H1 (cell line): Measurements from ENCODE around the gene YAF2. TPM values are rescaled to one million over a fixed set of nuclear protein-coding genes. Genes with fewer than 3 reads are reported as not detected.

Experiments
- CTCF ChIA-PET: fragments of 300-600 bp; sonication (Branson Sonifier 250); formaldehyde crosslinking; loops from one replicate; lab custom pipeline; 2021; ENCODE audit not compliant: partially characterized antibody; lab: Charles Lee
- POLR2A ChIA-PET: fragments of 300-600 bp; sonication (Branson Sonifier 250); formaldehyde crosslinking; loops from one replicate; lab custom pipeline; 2021; ENCODE audit warnings: inconsistent platforms; ENCODE audit not compliant: partially characterized antibody; lab: Charles Lee
- DNase-seq, 2 experiments: peaks; one replicate each; pipeline versions ENCODE4 v3.0.0 to v3.0.0-alpha.2; 2010 to 2022; ENCODE audit warnings: low spot score in 2 of 2, low read depth in 1 of 2, mixed read lengths in 1 of 2
- FAIRE-seq: peaks from 2 replicates; lab custom pipeline; 2011; peaks lifted over from hg19 to GRCh38; lab: Jason Lieb, UNC
- H2AFZ ChIP-seq: 2 replicates; pipeline ENCODE4 v1.8.1; 2012; ENCODE audit warnings: low read length, inconsistent platforms
- H2AK5ac ChIP-seq: 2 replicates; pipeline ENCODE4 v1.6.1; 2013; ENCODE audit warnings: low read depth, low read length
- H2BK120ac ChIP-seq: replicated peaks from 2 replicates; pipeline ENCODE3; 2013; ENCODE audit warnings: low read depth, low read length, inconsistent platforms
- H2BK12ac ChIP-seq: 2 replicates; pipeline ENCODE4 v1.6.1; 2013; ENCODE audit warnings: low read depth, low read length
- H2BK15ac ChIP-seq: 2 replicates; pipeline ENCODE4 v1.6.1; 2013; ENCODE audit warnings: low read length
- H2BK20ac ChIP-seq: 2 replicates; pipeline ENCODE4 v1.6.1; 2013; ENCODE audit warnings: low read length
- H2BK5ac ChIP-seq: 2 replicates; pipeline ENCODE4 v1.6.1; 2013; ENCODE audit warnings: low read depth, low read length
- H3K14ac ChIP-seq: 2 replicates; pipeline ENCODE4 v1.6.1; 2013; ENCODE audit warnings: inconsistent platforms; ENCODE audit not compliant: insufficient read length
- H3K18ac ChIP-seq: 2 replicates; pipeline ENCODE4 v1.6.1; 2013; ENCODE audit warnings: low read length; ENCODE audit errors: extremely low read depth
- H3K23ac ChIP-seq: 2 replicates; pipeline ENCODE4 v1.6.1; 2013; ENCODE audit warnings: inconsistent platforms; ENCODE audit not compliant: insufficient read length
- H3K23me2 ChIP-seq: 2 replicates; pipeline ENCODE4 v1.6.1; 2013; ENCODE audit warnings: low read depth, low read length
- H3K27ac ChIP-seq: 2 replicates; pipeline ENCODE4 v1.6.1; 2011; ENCODE audit warnings: low read depth, low read length, inconsistent platforms
- H3K27me3 ChIP-seq, 4 experiments: replicated peaks in 1 of 4; 1 replicate in 1 of 4; 2 replicates in 3 of 4; pipeline versions ENCODE4 v1.6.1 to v1.8.1; 2011 to 2013; ENCODE audit warnings: low read length in 3 of 4, mild to moderate bottlenecking in 3 of 4, inconsistent platforms in 2 of 4, mixed read lengths in 2 of 4, moderate library complexity in 1 of 4; ENCODE audit not compliant: control insufficient read depth in 3 of 4, insufficient read depth in 3 of 4; ENCODE audit errors: extremely low read depth in 1 of 4
- H3K36me3 ChIP-seq, 4 experiments: 2 replicates each; pipeline versions ENCODE4 v1.6.1 to v1.8.1; 2011 to 2013; ENCODE audit warnings: mild to moderate bottlenecking in 4 of 4, low read length in 3 of 4, moderate library complexity in 2 of 4, control low read depth in 1 of 4, inconsistent platforms in 1 of 4; ENCODE audit not compliant: insufficient read depth in 4 of 4, control insufficient read depth in 2 of 4
- H3K4ac ChIP-seq: replicated peaks from 2 replicates; pipeline ENCODE3; 2013; ENCODE audit warnings: low read length, low read depth, mixed read lengths, inconsistent platforms; ENCODE audit not compliant: insufficient read length
- H3K4me1 ChIP-seq, 4 experiments: replicated peaks in 1 of 4; 1 replicate in 1 of 4; 2 replicates in 3 of 4; pipeline versions ENCODE4 v1.6.1 to v1.8.1; 2011 to 2013; ENCODE audit warnings: low read length in 3 of 4, inconsistent platforms in 2 of 4, mixed read lengths in 1 of 4; ENCODE audit not compliant: insufficient read depth in 4 of 4, control insufficient read depth in 3 of 4
- H3K4me2 ChIP-seq, 2 experiments: 2 replicates each; pipeline versions ENCODE4 v1.6.1 to v1.8.1; 2011 to 2013; ENCODE audit warnings: low read depth in 2 of 2, low read length in 2 of 2, control low read depth in 1 of 2, inconsistent platforms in 1 of 2, mild to moderate bottlenecking in 1 of 2; ENCODE audit not compliant: insufficient read depth in 1 of 2
- H3K4me3 ChIP-seq, 4 experiments: fragments of 200-600, 300-600 bp in 1 of 4; sonication (generic), shearing (Covaris generic), sonication (Bioruptor Twin) in 1 of 4; 2 replicates each; pipeline versions ENCODE4 v1.5.1 to v1.8.1; 2011 to 2016; ENCODE audit warnings: low read length in 4 of 4, low read depth in 3 of 4, control low read depth in 2 of 4, inconsistent platforms in 2 of 4, mild to moderate bottlenecking in 2 of 4, mixed read lengths in 1 of 4, moderate library complexity in 1 of 4; ENCODE audit not compliant: insufficient read depth in 2 of 4; ENCODE audit errors: extremely low read depth in 1 of 4
- H3K56ac ChIP-seq: replicated peaks from 2 replicates; pipeline ENCODE3; 2013; ENCODE audit warnings: low read depth, mild to moderate bottlenecking, mixed read lengths, low read length, inconsistent platforms; ENCODE audit not compliant: insufficient read length
- H3K79me1 ChIP-seq: 2 replicates; pipeline ENCODE4 v1.6.1; 2013; ENCODE audit warnings: low read depth, low read length, control low read depth
- H3K79me2 ChIP-seq, 2 experiments: 2 replicates each; pipeline versions ENCODE4 v1.6.1 to v1.8.1; 2012 to 2013; ENCODE audit warnings: low read length in 2 of 2, mild to moderate bottlenecking in 2 of 2, inconsistent platforms in 1 of 2; ENCODE audit not compliant: insufficient read depth in 2 of 2, control insufficient read depth in 1 of 2
- H3K9ac ChIP-seq, 4 experiments: replicated peaks in 1 of 4; 1 replicate in 1 of 4; 2 replicates in 3 of 4; pipeline versions ENCODE4 v1.6.1 to v1.8.1; 2011 to 2013; ENCODE audit warnings: low read depth in 3 of 4, low read length in 3 of 4, control low read depth in 2 of 4, mild to moderate bottlenecking in 2 of 4, moderate library complexity in 2 of 4, inconsistent platforms in 1 of 4; ENCODE audit errors: extremely low read depth in 1 of 4
- H3K9me3 ChIP-seq, 2 experiments: 2 replicates each; pipeline versions ENCODE4 v1.6.1 to v1.8.1; 2012 to 2013; ENCODE audit warnings: mild to moderate bottlenecking in 2 of 2, moderate library complexity in 2 of 2, control low read depth in 1 of 2, inconsistent platforms in 1 of 2, low read depth in 1 of 2, low read length in 1 of 2, mixed read lengths in 1 of 2; ENCODE audit not compliant: insufficient read depth in 2 of 2
- H4K20me1 ChIP-seq, 2 experiments: replicated peaks in 1 of 2; 2 replicates each; pipeline versions ENCODE3 to v1.8.1; 2011 to 2013; ENCODE audit warnings: inconsistent platforms in 2 of 2, low read length in 2 of 2, mild to moderate bottlenecking in 1 of 2; ENCODE audit not compliant: insufficient read depth in 2 of 2, control insufficient read depth in 1 of 2
- H4K5ac ChIP-seq: 2 replicates; pipeline ENCODE4 v1.6.1; 2013; ENCODE audit warnings: low read length, low read depth, mixed read lengths, inconsistent platforms; ENCODE audit not compliant: insufficient read length
- H4K8ac ChIP-seq: 2 replicates; pipeline ENCODE4 v1.8.0; 2013; ENCODE audit warnings: mild to moderate bottlenecking, moderate library complexity, low read length, inconsistent platforms; ENCODE audit not compliant: insufficient read depth; ENCODE audit errors: extremely low read depth
- H4K91ac ChIP-seq: replicated peaks from 2 replicates; pipeline ENCODE3; 2013; ENCODE audit warnings: low read length, mixed read lengths, inconsistent platforms; ENCODE audit not compliant: insufficient read length
- BCL11A ChIP-seq, 2 experiments: IDR thresholded peaks; one replicate each; pipeline ENCODE4 v1.6.1; 2011; ENCODE audit warnings: low read depth in 2 of 2, low read length in 2 of 2, mild to moderate bottlenecking in 2 of 2
- EZH2 ChIP-seq: fragments of 200-600 bp; sonication (generic); IDR thresholded peaks from 2 replicates; pipeline ENCODE4 v1.7.1; 2012; ENCODE audit warnings: low read depth, mild to moderate bottlenecking, moderate library complexity, low read length, inconsistent platforms; ENCODE audit not compliant: severe bottlenecking
- GABPA ChIP-seq: IDR thresholded peaks from 2 replicates; pipeline ENCODE4 v1.6.1; 2011; ENCODE audit warnings: mild to moderate bottlenecking, low read length, moderate library complexity, borderline replicate concordance; ENCODE audit not compliant: insufficient read depth
- HDAC2 ChIP-seq, 2 experiments: fragments of 300-600 bp in 1 of 2; sonication (generic) in 1 of 2; IDR thresholded peaks; 2 replicates each; pipeline ENCODE4 v1.6.1; 2011 to 2012; ENCODE audit warnings: low read depth in 2 of 2, low read length in 2 of 2, mild to moderate bottlenecking in 2 of 2, moderate library complexity in 2 of 2, borderline replicate concordance in 1 of 2, inconsistent platforms in 1 of 2
- SIX5 ChIP-seq: IDR thresholded peaks from 2 replicates; pipeline ENCODE4 v1.6.1; 2011; ENCODE audit warnings: mild to moderate bottlenecking, low read depth, low read length
- SRF ChIP-seq: IDR thresholded peaks from 2 replicates; pipeline ENCODE4 v1.6.1; 2011; ENCODE audit warnings: mild to moderate bottlenecking, low read depth, low read length, moderate library complexity
- TCF12 ChIP-seq: IDR thresholded peaks from 2 replicates; pipeline ENCODE4 v1.6.1; 2011; ENCODE audit warnings: low read depth, mild to moderate bottlenecking, low read length
- TEAD4 ChIP-seq: IDR thresholded peaks from 2 replicates; pipeline ENCODE4 v1.6.1; 2012; ENCODE audit warnings: low read depth, low read length, inconsistent platforms, mixed read lengths
- YY1 ChIP-seq: IDR thresholded peaks from 2 replicates; pipeline ENCODE4 v1.6.1; 2011; ENCODE audit warnings: low read depth, mild to moderate bottlenecking, low read length
- polyA plus RNA-seq, 7 experiments: library from polyadenylated mRNA; depleted of rRNA in 3 of 7; stranded (reverse) in 5 of 7; unstranded in 2 of 7; fragments of >200 nt in 5 of 7; fragments of 200-250 nt in 2 of 7; gene quantifications; 1 replicate in 5 of 7; 2 replicates in 1 of 7; 4 replicates in 1 of 7; pipeline versions ENCODE4 v1.2.1 to v1.2.3, GENCODE V29; 2011 to 2013; ENCODE audit warnings: missing spikeins in 2 of 7, mixed read lengths in 2 of 7
- total RNA-seq: library from RNA; stranded (reverse); fragmentation: NEBNext Ultra II Directional; extraction: Animal tissue kit (Norgen Biotek cat#: 25700); gene quantifications from 2 replicates; pipeline ENCODE4 v1.2.1, GENCODE V29; 2021

YAF2 gene
- total and polyA plus RNA-seq, 2 of the 8 experiments (the other 6 are each of a cell fraction or from before 2014, with no cell fraction given): 0.50 to 2.2 TPM

DNA sequence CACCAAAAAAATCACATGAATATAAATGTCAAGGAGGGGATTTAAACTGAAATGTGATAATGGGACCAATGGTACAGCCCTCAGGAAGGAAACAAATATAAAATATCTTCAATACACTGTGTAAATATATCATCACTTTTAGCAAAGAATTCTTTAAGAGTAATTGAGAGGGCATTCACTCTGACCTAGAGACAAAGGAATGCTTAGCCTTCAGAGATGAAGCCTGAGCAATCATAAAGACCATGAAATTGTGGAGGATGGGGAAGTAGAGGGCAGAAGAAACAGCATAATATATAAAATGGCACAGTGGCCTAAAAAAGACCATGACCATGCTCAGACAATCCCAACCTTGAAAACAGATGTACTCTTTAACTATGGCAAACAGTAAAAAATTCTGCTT is 20.4 kb downstream of the YAF2 start:
- Histone ChIP-seq H3K79me1 (no peaks in the 10 kb centered on the region), H2AK5ac (no peak overlapping the region), H3K9ac (no peak overlapping the region), H3K4me2 (no peak overlapping the region), H3K79me2 (no peaks in the 10 kb centered on the region), H2AFZ (no peak overlapping the region), H2BK12ac (no peak overlapping the region), H4K20me1 (no peaks in the 10 kb centered on the region), H3K9me3 (no peaks in the 10 kb centered on the region), H3K14ac (no peak overlapping the region), H2BK5ac (no peak overlapping the region), H4K91ac (no peak overlapping the region), H3K18ac (no peak overlapping the region), H3K4ac (no peak overlapping the region), H4K8ac (no peak overlapping the region), H3K23ac (no peak overlapping the region), H3K4me1 (no peaks in the 10 kb centered on the region), H3K23me2 (no peaks in the 10 kb centered on the region; the same call in 1 of the 2 replicates), H4K5ac (no peak overlapping the region), H3K27ac (no peak overlapping the region), H3K27me3 (no peaks in the 10 kb centered on the region), H3K56ac (no peak overlapping the region), H3K36me3 (no peaks in the 10 kb centered on the region), H2BK20ac (no peak overlapping the region), H2BK15ac (no peak overlapping the region), H2BK120ac (no peak overlapping the region), H3K4me3 (no peak overlapping the region)
- POLR2A ChIA-PET: no interaction called here
- DNase-seq: no peak
- FAIRE-seq: no peak
- TF ChIP-seq TCF12 (no peak), BCL11A (IDR thresholded peaks at IDR 0.05; ENCODE audit: low read depth in 2 of 2, low read length in 2 of 2) (no peak), HDAC2 (IDR thresholded peaks at IDR 0.05; ENCODE audit: borderline replicate concordance in 1 of 2, low read depth in 2 of 2, low read length in 2 of 2) (no peak), EZH2 (no peak), GABPA (no peak), SIX5 (no peak), TEAD4 (no peak), SRF (no peak), YY1 (no peak)
- CTCF ChIA-PET: no interaction called here
